ENCODE measurements around the gene ALDH3B2. TPM values are rescaled to one million over a fixed set of nuclear protein-coding genes. Genes with fewer than 3 reads are reported as not detected.

ALDH3B2 gene
- total and polyA plus RNA-seq, 2 donors (not counting 1 experiment from before 2014, with no cell fraction given) = 0.09 TPM; not detected in 1

- WGBS (ENCODE audit: insufficient coverage) = 72% methylated on average over 10 of the region's 12 CpGs
- H3K9ac ChIP-seq (ENCODE audit: low read length) = no peak overlapping the region
- POLR2A ChIA-PET = no interaction called here
- H3K4me2 ChIP-seq (replicated peaks; ENCODE audit: low read depth, low read length, poor library complexity, severe bottlenecking) = no peak overlapping the region
- peaks cover 9% of the 10 kb centered on the region for H4K20me1 ChIP-seq (ENCODE audit: control insufficient read depth, insufficient read depth, low read length, poor library complexity, severe bottlenecking)
- no peaks in the 10 kb centered on the region for H3K27me3 ChIP-seq (replicated peaks in 1 of 4; ENCODE audit: control extremely low read depth in 1 of 4, control insufficient read depth in 3 of 4, insufficient read depth in 4 of 4, low read length in 3 of 4)
- Mint-ChIP-seq H3K27ac (peak overlapping the region; percentile 73), H3K27me3 (no peaks in the 10 kb centered on the region), H3K9me3 (ENCODE audit: insufficient read depth) (no peaks in the 10 kb centered on the region), H3K4me3 (peak overlapping the region; percentile 67), H3K4me1 (peaks cover 18% of the 10 kb centered on the region)
- no peak overlapping the region for H3K27ac ChIP-seq (ENCODE audit: low read length in 2 of 2)
- ATAC-seq (ENCODE audit: low read depth) (no peak), DNase-seq (peak; percentile 25)
- CTCF ChIA-PET = interaction anchor here (1.6 to 7.5 kb wide), 3 partner anchors 8 to 25 kb away, joined by 3 to 105 read pairs (median 77); partner anchors contain the start of gene ACY3
- H3K36me3 ChIP-seq (replicated peaks in 1 of 2; ENCODE audit: control extremely low read depth in 1 of 2, control insufficient read depth in 1 of 2, extremely low read depth in 1 of 2, insufficient read depth in 2 of 2, low read length in 1 of 2) = no peaks in the 10 kb centered on the region
- H2AFZ ChIP-seq (ENCODE audit: insufficient read depth, low read depth, low read length, poor library complexity, severe bottlenecking) = no peak overlapping the region
- H3K4me1 ChIP-seq (ENCODE audit: control insufficient read depth in 2 of 2, insufficient read depth in 2 of 2, low read length in 2 of 2) = peaks cover 14 to 19% of the 10 kb centered on the region in 2 donors
- H3K4me3 ChIP-seq (ENCODE audit: control extremely low read depth in 1 of 5, extremely low read depth in 1 of 5, insufficient read depth in 1 of 5, low read depth in 2 of 5, low read length in 4 of 5) = no peak overlapping the region
- no peaks in the 10 kb centered on the region for H3K79me2 ChIP-seq (ENCODE audit: control insufficient read depth, insufficient read depth, low read length)
- no peak for TF ChIP-seq CTCF (IDR thresholded peaks at IDR 0.05)
- TF ChIP-seq EZH2 (IDR thresholded peaks at IDR 0.05; ENCODE audit: borderline replicate concordance, insufficient read depth, low read depth, low read length, poor library complexity, severe bottlenecking) = no peak
- H3K9me3 ChIP-seq (ENCODE audit: control extremely low read depth in 1 of 3, control insufficient read depth in 2 of 3, insufficient read depth in 1 of 3, low read length in 2 of 3) = no peaks in the 10 kb centered on the region
- intact Hi-C loops (cut with micrococcal nuclease) = no loop called here
Measured at GRCh38 chr11:67632175-67632981, 42.0 kb downstream of the ALDH3B2 start.

GRCh38 chr11:67631853-67632174 lies 42.6 kb downstream of the ALDH3B2 start:
- H3K9ac ChIP-seq (ENCODE audit: low read length) = no peak overlapping the region
- intact Hi-C loops (cut with micrococcal nuclease) = no loop called here

More at GRCh38 chr11:67631853-67632174, 42.6 kb downstream of the ALDH3B2 start:
- Histone ChIP-seq H4K20me1 (ENCODE audit: control insufficient read depth, insufficient read depth, low read length, poor library complexity, severe bottlenecking) (peaks cover 9% of the 10 kb centered on the region), H3K36me3 (replicated peaks in 1 of 2; ENCODE audit: control extremely low read depth in 1 of 2, control insufficient read depth in 1 of 2, extremely low read depth in 1 of 2, insufficient read depth in 2 of 2, low read length in 1 of 2) (no peaks in the 10 kb centered on the region), H3K4me2 (replicated peaks; ENCODE audit: low read depth, low read length, poor library complexity, severe bottlenecking) (no peak overlapping the region), H3K9me3 (ENCODE audit: control extremely low read depth in 1 of 3, control insufficient read depth in 2 of 3, insufficient read depth in 1 of 3, low read length in 2 of 3) (no peaks in the 10 kb centered on the region), H3K27me3 (replicated peaks in 1 of 4; ENCODE audit: control extremely low read depth in 1 of 4, control insufficient read depth in 3 of 4, insufficient read depth in 4 of 4, low read length in 3 of 4) (no peaks in the 10 kb centered on the region), H3K79me2 (ENCODE audit: control insufficient read depth, insufficient read depth, low read length) (no peaks in the 10 kb centered on the region), H3K4me3 (ENCODE audit: control extremely low read depth in 1 of 5, extremely low read depth in 1 of 5, insufficient read depth in 1 of 5, low read depth in 2 of 5, low read length in 4 of 5) (no peak overlapping the region), H3K27ac (ENCODE audit: low read length in 2 of 2) (no peak overlapping the region), H3K4me1 (ENCODE audit: control insufficient read depth in 2 of 2, insufficient read depth in 2 of 2, low read length in 2 of 2) (peaks cover 14 to 19% of the 10 kb centered on the region in 2 donors), H2AFZ (ENCODE audit: insufficient read depth, low read depth, low read length, poor library complexity, severe bottlenecking) (no peak overlapping the region)
- no peak for TF ChIP-seq EZH2 (IDR thresholded peaks at IDR 0.05; ENCODE audit: borderline replicate concordance, insufficient read depth, low read depth, low read length, poor library complexity, severe bottlenecking)
- no peak for TF ChIP-seq CTCF (IDR thresholded peaks at IDR 0.05)
- H3K27me3 Mint-ChIP-seq = no peaks in the 10 kb centered on the region
- DNase-seq (peak; percentile 12), ATAC-seq (ENCODE audit: low read depth) (no peak)
- H3K9me3 Mint-ChIP-seq (ENCODE audit: insufficient read depth) = no peaks in the 10 kb centered on the region
- WGBS (ENCODE audit: insufficient coverage) = 100% methylated on average over 2 of the region's 2 CpGs
- peaks cover 15% of the 10 kb centered on the region for H3K4me1 Mint-ChIP-seq
- H3K4me3 Mint-ChIP-seq = peak overlapping the region; percentile 67
- POLR2A ChIA-PET = no interaction called here
- H3K27ac Mint-ChIP-seq = peak overlapping the region; percentile 73
- CTCF ChIA-PET = interaction anchor here (0.6 to 7.5 kb wide), 4 partner anchors 9 to 162 kb away, joined by 3 to 105 read pairs (median 40); partner anchors contain the start of gene ACY3
